MM.1S (cell line): ENCODE results near the gene TMEM174.
A peak's percentile ranks its signal among the peaks of the same experiment; 100 is the strongest.

Experiments
- DNase-seq: peaks from one replicate; pipeline ENCODE4 v3.0.0-alpha.2; 2015
- H2AFZ ChIP-seq: fragments of 300-600 bp; sonication (generic); 2 replicates; pipeline ENCODE4 v1.6.0; 2016; ENCODE audit warnings: antibody characterized with exemption, low read length
- H3F3A ChIP-seq: fragments of 300-600 bp; sonication (generic); 2 replicates; pipeline ENCODE4 v1.6.1; 2016; ENCODE audit warnings: mild to moderate bottlenecking, antibody characterized with exemption, low read length, moderate library complexity, mixed read lengths; ENCODE audit not compliant: insufficient read depth
- H3K27ac ChIP-seq: fragments of 300-600 bp; sonication (generic); 2 replicates; pipeline ENCODE4 v1.5.1; 2016; ENCODE audit warnings: mild to moderate bottlenecking, low read length
- H3K27me3 ChIP-seq: fragments of 300-600 bp; sonication (generic); replicated peaks from 2 replicates; pipeline ENCODE4 v1.6.0; 2016; ENCODE audit warnings: low read length; ENCODE audit not compliant: insufficient read depth
- H3K36me3 ChIP-seq: fragments of 300-600 bp; sonication (generic); replicated peaks from 2 replicates; pipeline ENCODE4 v1.6.1; 2016; ENCODE audit warnings: mild to moderate bottlenecking, low read length, mixed read lengths; ENCODE audit not compliant: insufficient read depth
- H3K4me1 ChIP-seq: fragments of 300-600 bp; sonication (generic); 2 replicates; pipeline ENCODE4 v1.6.1; 2016; ENCODE audit warnings: low read length, mixed read lengths
- H3K4me2 ChIP-seq: fragments of 300-600 bp; sonication (generic); 2 replicates; pipeline ENCODE4 v1.6.0; 2016; ENCODE audit warnings: low read depth, low read length
- H3K4me3 ChIP-seq: fragments of 300-600 bp; sonication (generic); 2 replicates; pipeline ENCODE4 v1.5.1; 2016; ENCODE audit warnings: low read length, mixed read lengths
- H3K79me2 ChIP-seq: fragments of 300-600 bp; sonication (generic); 2 replicates; pipeline ENCODE4 v1.6.1; 2016; ENCODE audit warnings: mixed run types, low read length, mixed read lengths
- H3K9ac ChIP-seq: fragments of 300-600 bp; sonication (generic); 2 replicates; pipeline ENCODE4 v1.6.1; 2016; ENCODE audit warnings: low read length, mixed read lengths
- H3K9me2 ChIP-seq: fragments of 300-600 bp; sonication (generic); replicated peaks from 2 replicates; pipeline ENCODE4 v1.6.1; 2016; ENCODE audit warnings: mild to moderate bottlenecking, low read length, mixed read lengths; ENCODE audit not compliant: insufficient read depth
- H3K9me3 ChIP-seq: fragments of 300-600 bp; sonication (generic); replicated peaks from 2 replicates; pipeline ENCODE4 v1.6.1; 2016; ENCODE audit warnings: mild to moderate bottlenecking, low read length, mixed read lengths; ENCODE audit not compliant: insufficient read depth
- H4K20me1 ChIP-seq: fragments of 300-600 bp; sonication (generic); 2 replicates; pipeline ENCODE4 v1.6.1; 2016; ENCODE audit warnings: mild to moderate bottlenecking, low read length, moderate library complexity, mixed read lengths; ENCODE audit not compliant: insufficient read depth
- EZH2 ChIP-seq: fragments of 300-600 bp; sonication (generic); optimal IDR thresholded peaks from 2 replicates; pipeline ENCODE3; 2017; ENCODE audit warnings: low read depth, mild to moderate bottlenecking, antibody characterized with exemption, low read length, mixed read lengths
- EZH2phosphoT487 ChIP-seq: fragments of 300-600 bp; sonication (generic); IDR thresholded peaks from 2 replicates; pipeline ENCODE4 v1.6.1; 2018; ENCODE audit warnings: antibody characterized with exemption, low read length
- TF ChIP-seq, protein P1 (sequence below): fragments of 300-600 bp; sonication (generic); IDR thresholded peaks from 2 replicates; pipeline ENCODE4 v1.5.1; 2016; ENCODE audit warnings: antibody characterized with exemption, low read length, mixed read lengths

Gene TMEM174

DNA sequence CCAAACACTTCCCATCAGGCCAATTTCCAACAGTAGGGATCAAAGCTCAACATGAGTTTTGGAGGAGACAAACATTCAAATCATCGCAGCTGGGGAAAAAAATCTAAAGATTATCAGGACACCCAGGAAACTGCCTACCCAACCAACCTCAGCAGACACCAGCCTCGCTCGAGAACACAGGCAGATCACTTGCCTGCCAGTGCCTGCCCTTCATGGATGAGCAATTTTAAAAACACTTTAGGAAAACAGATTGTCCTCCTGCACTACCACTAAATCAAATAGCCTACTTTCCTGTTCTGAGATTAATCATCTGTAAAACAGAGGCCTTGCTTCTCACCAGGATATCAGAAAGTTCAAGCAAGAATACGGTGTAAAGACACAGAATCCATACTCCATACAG, 14.7 kb upstream of the TMEM174 start:
- Histone ChIP-seq H3K4me2 (no peak overlapping the region), H3F3A (peaks cover 7% of the 10 kb centered on the region), H3K4me3 (no peak overlapping the region), H3K9ac (no peak overlapping the region), H3K4me1 (peaks cover 19% of the 10 kb centered on the region; the same call in 1 of the 2 replicates), H3K27ac (no peak overlapping the region), H4K20me1 (no peaks in the 10 kb centered on the region), H2AFZ (no peak overlapping the region), H3K27me3 (peaks cover 92% of the 10 kb centered on the region), H3K36me3 (no peaks in the 10 kb centered on the region), H3K9me3 (no peaks in the 10 kb centered on the region), H3K9me2 (no peaks in the 10 kb centered on the region), H3K79me2 (no peaks in the 10 kb centered on the region)
- DNase-seq, result no peak
- TF ChIP-seq, protein P1, sequence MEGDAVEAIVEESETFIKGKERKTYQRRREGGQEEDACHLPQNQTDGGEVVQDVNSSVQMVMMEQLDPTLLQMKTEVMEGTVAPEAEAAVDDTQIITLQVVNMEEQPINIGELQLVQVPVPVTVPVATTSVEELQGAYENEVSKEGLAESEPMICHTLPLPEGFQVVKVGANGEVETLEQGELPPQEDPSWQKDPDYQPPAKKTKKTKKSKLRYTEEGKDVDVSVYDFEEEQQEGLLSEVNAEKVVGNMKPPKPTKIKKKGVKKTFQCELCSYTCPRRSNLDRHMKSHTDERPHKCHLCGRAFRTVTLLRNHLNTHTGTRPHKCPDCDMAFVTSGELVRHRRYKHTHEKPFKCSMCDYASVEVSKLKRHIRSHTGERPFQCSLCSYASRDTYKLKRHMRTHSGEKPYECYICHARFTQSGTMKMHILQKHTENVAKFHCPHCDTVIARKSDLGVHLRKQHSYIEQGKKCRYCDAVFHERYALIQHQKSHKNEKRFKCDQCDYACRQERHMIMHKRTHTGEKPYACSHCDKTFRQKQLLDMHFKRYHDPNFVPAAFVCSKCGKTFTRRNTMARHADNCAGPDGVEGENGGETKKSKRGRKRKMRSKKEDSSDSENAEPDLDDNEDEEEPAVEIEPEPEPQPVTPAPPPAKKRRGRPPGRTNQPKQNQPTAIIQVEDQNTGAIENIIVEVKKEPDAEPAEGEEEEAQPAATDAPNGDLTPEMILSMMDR, result no peak
- TF ChIP-seq EZH2phosphoT487 (no peak), EZH2 (no peak)

DNA sequence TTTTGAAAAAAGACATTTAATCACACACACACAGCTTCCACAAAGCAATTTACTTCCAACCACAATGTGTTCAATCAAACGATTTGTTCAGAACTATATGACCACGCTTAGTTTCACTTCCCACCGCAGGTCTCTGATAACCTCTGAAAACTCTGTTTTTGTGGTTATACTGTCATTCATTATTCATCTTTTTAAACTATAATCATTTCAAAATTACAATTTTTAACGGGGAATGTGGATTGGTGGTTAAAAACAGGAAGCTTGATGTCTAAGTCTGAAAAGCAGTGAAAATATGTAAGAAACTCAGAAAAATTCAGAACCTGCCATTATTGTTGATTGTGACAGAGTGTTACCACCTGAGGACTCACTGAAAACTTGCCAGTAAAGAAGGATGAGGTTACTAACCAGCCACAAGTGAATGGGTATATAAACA, 12.7 kb upstream of the TMEM174 start:
- no peak overlapping the region for H3K4me3 ChIP-seq
- H3K36me3 ChIP-seq, result no peaks in the 10 kb centered on the region
- H4K20me1 ChIP-seq, result no peaks in the 10 kb centered on the region
- H3K9ac ChIP-seq, result no peak overlapping the region
- no peak overlapping the region for H2AFZ ChIP-seq
- H3F3A ChIP-seq, result peaks cover 7% of the 10 kb centered on the region
- H3K4me2 ChIP-seq, result 0 out of 2 replicates have a peak overlapping the region, but pooled peaks have one; percentile 7
- H3K4me1 ChIP-seq, result peaks cover 19% of the 10 kb centered on the region; the same call in 1 of the 2 replicates
- peaks cover 92% of the 10 kb centered on the region for H3K27me3 ChIP-seq
- H3K79me2 ChIP-seq, result no peaks in the 10 kb centered on the region
- TF ChIP-seq, protein P1, result no peak
- TF ChIP-seq EZH2phosphoT487, result peak; percentile 97
- DNase-seq, result peak; percentile 91
- no peaks in the 10 kb centered on the region for H3K9me2 ChIP-seq
- no peaks in the 10 kb centered on the region for H3K9me3 ChIP-seq
- H3K27ac ChIP-seq, result no peak overlapping the region

DNA sequence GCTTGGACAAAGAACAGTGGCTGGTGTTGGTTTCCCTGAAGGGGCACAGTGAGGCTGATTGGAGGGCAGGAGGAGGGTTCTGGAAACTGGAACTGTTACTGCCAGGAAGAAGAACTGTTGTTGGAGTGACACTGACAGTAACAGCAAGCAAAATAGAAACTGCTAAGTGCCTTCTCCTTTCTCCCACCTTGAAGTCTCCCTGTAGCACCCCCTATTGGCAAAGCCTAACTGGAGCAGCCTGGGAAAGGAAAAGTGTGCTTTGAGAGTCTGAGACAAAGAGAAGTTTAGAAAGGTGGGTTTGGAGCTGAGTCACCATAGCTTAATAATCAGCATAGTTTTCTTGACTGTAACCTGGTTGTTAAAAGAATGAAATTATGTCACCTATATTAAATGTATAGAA, 2.5 kb upstream of the TMEM174 start:
- TF ChIP-seq EZH2phosphoT487, result no peak
- TF ChIP-seq, protein P1, result peak; percentile 62
- Histone ChIP-seq H3K9ac (no peak overlapping the region), H3K27ac (no peak overlapping the region), H2AFZ (no peak overlapping the region), H3K9me2 (no peaks in the 10 kb centered on the region), H3F3A (no peaks in the 10 kb centered on the region), H3K36me3 (no peaks in the 10 kb centered on the region), H4K20me1 (no peaks in the 10 kb centered on the region), H3K4me3 (no peak overlapping the region), H3K9me3 (no peaks in the 10 kb centered on the region), H3K27me3 (peaks cover 43% of the 10 kb centered on the region; the same call in 1 of the 2 replicates), H3K79me2 (no peaks in the 10 kb centered on the region), H3K4me1 (no peaks in the 10 kb centered on the region), H3K4me2 (no peak overlapping the region)
- DNase-seq, result no peak
